T-helper 2 cell treated with Interferon-gamma antibody and Interleukin-4, amounts not matched to agents 5 μg/mL and 100 μg/mL, for 36 hours (primary cell): ENCODE data around the gene PTPRN2.

Source experiments
- DNase-seq: peaks from one replicate; pipeline ENCODE4 v3.0.0; 2021; ENCODE audit warnings: low spot score
- H3K27ac Mint-ChIP-seq: one replicate; pipeline ENCODE4 v1.8.0; 2021; ENCODE audit warnings: mild to moderate bottlenecking, mixed read lengths
- H3K27me3 Mint-ChIP-seq: one replicate; pipeline ENCODE4 v1.8.0; 2021; ENCODE audit warnings: low read depth, mixed read lengths
- H3K36me3 Mint-ChIP-seq: one replicate; pipeline ENCODE4 v1.8.0; 2021; ENCODE audit warnings: low read depth, mixed read lengths
- H3K4me1 Mint-ChIP-seq: one replicate; pipeline ENCODE4 v1.8.0; 2021; ENCODE audit warnings: low read depth, mixed read lengths
- H3K4me3 Mint-ChIP-seq: one replicate; pipeline ENCODE4 v1.8.0; 2022; ENCODE audit warnings: mild to moderate bottlenecking, moderate library complexity, mixed read lengths
- H3K9me3 Mint-ChIP-seq: one replicate; pipeline ENCODE4 v1.8.0; 2021; ENCODE audit warnings: mixed read lengths

Gene PTPRN2

GRCh38 chr7:158141806-158142518, 445.7 kb downstream of the PTPRN2 start:
- no peaks in the 10 kb centered on the region for H3K27me3 Mint-ChIP-seq
- H3K9me3 Mint-ChIP-seq = peaks cover 40% of the 10 kb centered on the region
- H3K36me3 Mint-ChIP-seq = peaks cover 1% of the 10 kb centered on the region
- H3K27ac Mint-ChIP-seq = no peak overlapping the region
- no peak for DNase-seq
- H3K4me3 Mint-ChIP-seq = no peak overlapping the region
- no peaks in the 10 kb centered on the region for H3K4me1 Mint-ChIP-seq

- DNase-seq = no peak
- peaks cover 1% of the 10 kb centered on the region for H3K36me3 Mint-ChIP-seq
- H3K27ac Mint-ChIP-seq = no peak overlapping the region
- H3K4me3 Mint-ChIP-seq = no peak overlapping the region
- H3K4me1 Mint-ChIP-seq = no peaks in the 10 kb centered on the region
- H3K9me3 Mint-ChIP-seq = peaks cover 39% of the 10 kb centered on the region
- H3K27me3 Mint-ChIP-seq = no peaks in the 10 kb centered on the region
Measured at GRCh38 chr7:158141221-158141582, 446.4 kb downstream of the PTPRN2 start.

GRCh38 chr7:158140538-158141220, 446.9 kb downstream of the PTPRN2 start:
- H3K4me3 Mint-ChIP-seq = no peak overlapping the region
- DNase-seq = no peak
- peaks cover 33% of the 10 kb centered on the region for H3K9me3 Mint-ChIP-seq
- H3K36me3 Mint-ChIP-seq = peaks cover 1% of the 10 kb centered on the region
- H3K27me3 Mint-ChIP-seq = no peaks in the 10 kb centered on the region
- no peak overlapping the region for H3K27ac Mint-ChIP-seq
- H3K4me1 Mint-ChIP-seq = no peaks in the 10 kb centered on the region

- Mint-ChIP-seq H3K27ac (no peak overlapping the region), H3K9me3 (peaks cover 30% of the 10 kb centered on the region), H3K27me3 (no peaks in the 10 kb centered on the region), H3K4me1 (no peaks in the 10 kb centered on the region), H3K36me3 (peaks cover 1% of the 10 kb centered on the region), H3K4me3 (no peak overlapping the region)
- DNase-seq = no peak
Measured at GRCh38 chr7:158139499-158139898, 448.1 kb downstream of the PTPRN2 start.

GRCh38 chr7:158138329-158138597, 449.4 kb downstream of the PTPRN2 start:
- H3K36me3 Mint-ChIP-seq = peaks cover under 1% of the 10 kb centered on the region
- H3K27ac Mint-ChIP-seq = no peak overlapping the region
- peaks cover 24% of the 10 kb centered on the region for H3K9me3 Mint-ChIP-seq
- DNase-seq = no peak
- no peaks in the 10 kb centered on the region for H3K4me1 Mint-ChIP-seq
- H3K4me3 Mint-ChIP-seq = no peak overlapping the region
- H3K27me3 Mint-ChIP-seq = no peaks in the 10 kb centered on the region

- peaks cover 19% of the 10 kb centered on the region for H3K9me3 Mint-ChIP-seq
- no peak overlapping the region for H3K4me3 Mint-ChIP-seq
- no peaks in the 10 kb centered on the region for H3K27me3 Mint-ChIP-seq
- H3K27ac Mint-ChIP-seq = no peak overlapping the region
- no peaks in the 10 kb centered on the region for H3K36me3 Mint-ChIP-seq
- H3K4me1 Mint-ChIP-seq = no peaks in the 10 kb centered on the region
- DNase-seq = no peak
Measured at GRCh38 chr7:158137516-158138328, 449.9 kb downstream of the PTPRN2 start.

- peaks cover 11% of the 10 kb centered on the region for H3K9me3 Mint-ChIP-seq
- H3K27ac Mint-ChIP-seq = no peak overlapping the region
- H3K4me1 Mint-ChIP-seq = no peaks in the 10 kb centered on the region
- H3K4me3 Mint-ChIP-seq = no peak overlapping the region
- no peak for DNase-seq
- H3K36me3 Mint-ChIP-seq = no peaks in the 10 kb centered on the region
- no peaks in the 10 kb centered on the region for H3K27me3 Mint-ChIP-seq
Measured at GRCh38 chr7:158135931-158136330, 451.7 kb downstream of the PTPRN2 start.

GRCh38 chr7:158134824-158135223, 452.8 kb downstream of the PTPRN2 start:
- no peaks in the 10 kb centered on the region for H3K4me1 Mint-ChIP-seq
- H3K9me3 Mint-ChIP-seq = peaks cover 2% of the 10 kb centered on the region
- no peak overlapping the region for H3K4me3 Mint-ChIP-seq
- no peak overlapping the region for H3K27ac Mint-ChIP-seq
- no peaks in the 10 kb centered on the region for H3K27me3 Mint-ChIP-seq
- H3K36me3 Mint-ChIP-seq = no peaks in the 10 kb centered on the region
- no peak for DNase-seq

- no peak overlapping the region for H3K4me3 Mint-ChIP-seq
Measured at GRCh38 chr7:158133515-158134271, 453.9 kb downstream of the PTPRN2 start.

GRCh38 chr7:158133057-158133456, 454.6 kb downstream of the PTPRN2 start:
- Mint-ChIP-seq H3K36me3 (no peaks in the 10 kb centered on the region), H3K4me3 (no peak overlapping the region), H3K9me3 (no peaks in the 10 kb centered on the region), H3K4me1 (no peaks in the 10 kb centered on the region), H3K27me3 (no peaks in the 10 kb centered on the region), H3K27ac (no peak overlapping the region)
- DNase-seq = no peak

More at GRCh38 chr7:158133515-158134271, 453.9 kb downstream of the PTPRN2 start:
- no peaks in the 10 kb centered on the region for H3K9me3 Mint-ChIP-seq
- H3K27ac Mint-ChIP-seq = no peak overlapping the region
- no peak for DNase-seq
- no peaks in the 10 kb centered on the region for H3K4me1 Mint-ChIP-seq
- H3K36me3 Mint-ChIP-seq = no peaks in the 10 kb centered on the region
- H3K27me3 Mint-ChIP-seq = no peaks in the 10 kb centered on the region

- Mint-ChIP-seq H3K27me3 (no peaks in the 10 kb centered on the region), H3K9me3 (peaks cover 4% of the 10 kb centered on the region), H3K27ac (no peak overlapping the region), H3K4me1 (no peaks in the 10 kb centered on the region), H3K4me3 (no peak overlapping the region), H3K36me3 (peaks cover 1% of the 10 kb centered on the region)
- no peak for DNase-seq
Measured at GRCh38 chr7:158130023-158130409, 457.6 kb downstream of the PTPRN2 start.

- Mint-ChIP-seq H3K4me3 (no peak overlapping the region), H3K4me1 (no peaks in the 10 kb centered on the region), H3K9me3 (peaks cover 7% of the 10 kb centered on the region), H3K36me3 (peaks cover 1% of the 10 kb centered on the region), H3K27me3 (no peaks in the 10 kb centered on the region), H3K27ac (no peak overlapping the region)
- no peak for DNase-seq
Measured at GRCh38 chr7:158129037-158130022, 458.3 kb downstream of the PTPRN2 start.

- H3K4me3 Mint-ChIP-seq = no peak overlapping the region
- DNase-seq = no peak
- no peaks in the 10 kb centered on the region for H3K4me1 Mint-ChIP-seq
- no peak overlapping the region for H3K27ac Mint-ChIP-seq
- H3K9me3 Mint-ChIP-seq = peaks cover 9% of the 10 kb centered on the region
- no peaks in the 10 kb centered on the region for H3K27me3 Mint-ChIP-seq
- peaks cover 1% of the 10 kb centered on the region for H3K36me3 Mint-ChIP-seq
Measured at GRCh38 chr7:158128572-158128971, 459.1 kb downstream of the PTPRN2 start.
